AG04450 (cell line): ENCODE results near the gene OPCML. TPM values are rescaled to one million over a fixed set of nuclear protein-coding genes. Genes with fewer than 3 reads are reported as not detected.

Experiments used
- CTCF ChIA-PET: fragments of 300-600, 350-600 bp; formaldehyde crosslinking; extraction: SDS; loops from one replicate; lab custom pipeline; 2022; ENCODE audit warnings: antibody characterized with exemption, inconsistent platforms; lab: Charles Lee
- POLR2A ChIA-PET: fragments of 350-600 bp; formaldehyde crosslinking; extraction: SDS; loops from one replicate; lab custom pipeline; 2021; ENCODE audit warnings: antibody characterized with exemption, inconsistent platforms; lab: Yijun Ruan, JAX
- DNase-seq: peaks from one replicate; pipeline ENCODE4 v3.0.0-alpha.2; 2011; ENCODE audit warnings: low read depth, low spot score
- H3K27ac ChIP-seq: one replicate; pipeline ENCODE4 v1.5.1; 2012; ENCODE audit warnings: low read depth, low read length, control low read depth
- H3K27me3 ChIP-seq: one replicate; pipeline ENCODE4 v1.6.0; 2012; ENCODE audit warnings: low read length; ENCODE audit not compliant: control insufficient read depth, insufficient read depth
- H3K4me3 ChIP-seq: 2 replicates; pipeline ENCODE4 v1.5.1; 2011; ENCODE audit warnings: mild to moderate bottlenecking, low read depth, low read length, control low read depth
- H3K9me3 ChIP-seq: 2 replicates; pipeline ENCODE4 v1.5.1; 2012; ENCODE audit warnings: low read length; ENCODE audit not compliant: control insufficient read depth, insufficient read depth
- CTCF ChIP-seq: IDR thresholded peaks from 2 replicates; pipeline ENCODE4 v1.5.1; 2011; ENCODE audit warnings: low read depth, low read length, control low read depth, inconsistent platforms
- polyA plus RNA-seq: library from polyadenylated mRNA; depleted of rRNA; stranded (reverse); fragments of >200 nt; gene quantifications from 2 replicates; pipeline ENCODE4 v1.2.3, GENCODE V29; 2011

The OPCML gene
- polyA plus RNA-seq, 1 experiment: 1.1 TPM

GRCh38 chr11:132681971-132682370 is 850.3 kb downstream of the OPCML start:
- no peak for TF ChIP-seq CTCF
- Histone ChIP-seq H3K4me3 (no peak overlapping the region), H3K27ac (no peak overlapping the region), H3K27me3 (no peaks in the 10 kb centered on the region), H3K9me3 (no peaks in the 10 kb centered on the region)
- ChIA-PET CTCF (no interaction called here), POLR2A (no interaction called here)
- no peak for DNase-seq

GRCh38 chr11:132680584-132680983 is 851.7 kb downstream of the OPCML start:
- H3K27me3 ChIP-seq: no peaks in the 10 kb centered on the region
- CTCF ChIA-PET: no interaction called here
- H3K9me3 ChIP-seq: no peaks in the 10 kb centered on the region
- H3K4me3 ChIP-seq: no peak overlapping the region
- H3K27ac ChIP-seq: no peak overlapping the region
- no peak for DNase-seq
- POLR2A ChIA-PET: no interaction called here
- no peak for TF ChIP-seq CTCF

GRCh38 chr11:132674151-132674550 is 858.1 kb downstream of the OPCML start:
- Histone ChIP-seq H3K4me3 (no peak overlapping the region), H3K27ac (no peak overlapping the region), H3K27me3 (no peaks in the 10 kb centered on the region), H3K9me3 (no peaks in the 10 kb centered on the region)
- no peak for DNase-seq
- CTCF ChIA-PET: interaction anchor here (0.6 kb wide), 1 partner anchor 226 kb away, joined by 3 read pairs; no protein-coding TSS in a partner anchor
- POLR2A ChIA-PET: no interaction called here
- TF ChIP-seq CTCF: no peak

GRCh38 chr11:132671851-132672370 is 860.4 kb downstream of the OPCML start:
- ChIA-PET POLR2A (no interaction called here), CTCF (no interaction called here)
- Histone ChIP-seq H3K27me3 (no peaks in the 10 kb centered on the region), H3K4me3 (no peak overlapping the region), H3K27ac (no peak overlapping the region), H3K9me3 (no peaks in the 10 kb centered on the region)
- DNase-seq: no peak
- TF ChIP-seq CTCF: no peak

GRCh38 chr11:132670921-132671675 is 861.2 kb downstream of the OPCML start:
- no peaks in the 10 kb centered on the region for H3K27me3 ChIP-seq
- no peaks in the 10 kb centered on the region for H3K9me3 ChIP-seq
- ChIA-PET CTCF (no interaction called here), POLR2A (no interaction called here)
- no peak overlapping the region for H3K4me3 ChIP-seq
- no peak for TF ChIP-seq CTCF
- DNase-seq: no peak
- H3K27ac ChIP-seq: no peak overlapping the region
